ENCODE results near the gene PRDM12.
A peak's percentile ranks its signal among the peaks of the same experiment; 100 is the strongest.

The PRDM12 gene

DNA sequence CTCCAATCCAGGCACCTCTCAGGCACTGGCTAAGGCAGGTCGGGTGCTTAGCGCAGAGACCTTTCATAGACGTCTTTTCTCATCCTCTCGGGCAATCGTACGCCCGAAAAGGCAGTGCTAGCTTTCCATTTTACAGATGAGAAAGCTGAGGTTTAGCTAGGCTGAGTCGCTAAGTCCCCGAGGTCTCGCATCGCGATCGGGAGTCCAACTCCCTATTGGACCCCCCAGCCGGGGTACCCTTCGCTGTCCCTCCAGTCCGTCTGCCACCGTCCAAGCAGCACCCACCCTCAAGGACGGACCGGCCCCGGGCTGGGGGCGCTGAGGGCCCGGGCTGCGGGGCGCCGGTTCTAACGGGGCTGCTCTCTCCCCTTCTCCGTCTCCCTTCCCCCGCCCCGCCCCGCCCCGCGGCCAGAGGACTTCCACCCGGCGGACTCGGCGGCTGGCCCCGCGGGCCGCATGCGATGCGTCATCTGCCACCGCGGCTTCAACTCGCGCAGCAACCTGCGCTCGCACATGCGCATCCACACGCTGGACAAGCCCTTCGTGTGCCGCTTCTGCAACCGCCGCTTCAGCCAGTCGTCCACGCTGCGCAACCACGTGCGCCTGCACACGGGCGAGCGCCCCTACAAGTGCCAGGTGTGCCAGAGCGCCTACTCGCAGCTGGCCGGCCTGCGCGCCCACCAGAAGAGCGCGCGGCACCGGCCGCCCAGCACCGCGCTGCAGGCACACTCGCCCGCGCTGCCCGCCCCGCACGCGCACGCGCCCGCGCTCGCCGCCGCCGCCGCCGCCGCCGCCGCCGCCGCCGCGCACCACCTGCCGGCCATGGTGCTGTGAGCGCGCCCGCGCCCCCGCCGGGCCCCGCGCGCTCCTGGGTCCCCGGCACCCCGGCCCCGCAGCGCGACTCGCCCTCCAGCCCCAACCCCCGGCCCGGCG lies 16.7 kb downstream of the PRDM12 start:
- Histone ChIP-seq H3K36me3 (ENCODE audit: insufficient read depth, low read length) (no peaks in the 10 kb centered on the region), H3K27me3 (ENCODE audit: insufficient read depth, low read length) (peaks cover 6% of the 10 kb centered on the region; the same call in 1 of the 2 replicates), H4K20me1 (ENCODE audit: insufficient read depth, low read length) (no peaks in the 10 kb centered on the region), H2AFZ (ENCODE audit: low read length) (no peak overlapping the region), H3K9me3 (ENCODE audit: low read length) (0 out of 2 replicates have a peak, but pooled peaks cover 2% of the 10 kb centered on the region), H3K9ac (ENCODE audit: low read length) (peak overlapping the region; percentile 70), H3K27ac (ENCODE audit: low read depth, low read length, poor library complexity, severe bottlenecking) (no peak overlapping the region), H3K4me2 (ENCODE audit: low read length) (peak overlapping the region; percentile 97), H3K4me3 (ENCODE audit: low read depth, low read length, poor library complexity, severe bottlenecking) (peak overlapping the region; percentile 76), H3F3A (ENCODE audit: insufficient read depth, low read length) (no peaks in the 10 kb centered on the region), H3K79me2 (ENCODE audit: insufficient read depth, low read length) (no peaks in the 10 kb centered on the region), H3K4me1 (ENCODE audit: insufficient read depth, low read length, severe bottlenecking) (peaks cover 13% of the 10 kb centered on the region), H3K9me2 (ENCODE audit: low read depth, low read length) (no peaks in the 10 kb centered on the region)
- TF ChIP-seq, protein P1, sequence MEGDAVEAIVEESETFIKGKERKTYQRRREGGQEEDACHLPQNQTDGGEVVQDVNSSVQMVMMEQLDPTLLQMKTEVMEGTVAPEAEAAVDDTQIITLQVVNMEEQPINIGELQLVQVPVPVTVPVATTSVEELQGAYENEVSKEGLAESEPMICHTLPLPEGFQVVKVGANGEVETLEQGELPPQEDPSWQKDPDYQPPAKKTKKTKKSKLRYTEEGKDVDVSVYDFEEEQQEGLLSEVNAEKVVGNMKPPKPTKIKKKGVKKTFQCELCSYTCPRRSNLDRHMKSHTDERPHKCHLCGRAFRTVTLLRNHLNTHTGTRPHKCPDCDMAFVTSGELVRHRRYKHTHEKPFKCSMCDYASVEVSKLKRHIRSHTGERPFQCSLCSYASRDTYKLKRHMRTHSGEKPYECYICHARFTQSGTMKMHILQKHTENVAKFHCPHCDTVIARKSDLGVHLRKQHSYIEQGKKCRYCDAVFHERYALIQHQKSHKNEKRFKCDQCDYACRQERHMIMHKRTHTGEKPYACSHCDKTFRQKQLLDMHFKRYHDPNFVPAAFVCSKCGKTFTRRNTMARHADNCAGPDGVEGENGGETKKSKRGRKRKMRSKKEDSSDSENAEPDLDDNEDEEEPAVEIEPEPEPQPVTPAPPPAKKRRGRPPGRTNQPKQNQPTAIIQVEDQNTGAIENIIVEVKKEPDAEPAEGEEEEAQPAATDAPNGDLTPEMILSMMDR (IDR thresholded peaks at IDR 0.05; ENCODE audit: low read length) = no peak
- TF ChIP-seq EZH2 (IDR thresholded peaks at IDR 0.05; ENCODE audit: borderline replicate concordance, low read length) = no peak

- peaks cover 6% of the 10 kb centered on the region; the same call in 1 of the 2 replicates for H3K27me3 ChIP-seq (ENCODE audit: insufficient read depth, low read length)
- H3K4me3 ChIP-seq (ENCODE audit: low read depth, low read length, poor library complexity, severe bottlenecking) = peak overlapping the region; percentile 76
- peak overlapping the region; percentile 97 for H3K4me2 ChIP-seq (ENCODE audit: low read length)
- H3K4me1 ChIP-seq (ENCODE audit: insufficient read depth, low read length, severe bottlenecking) = peaks cover 13% of the 10 kb centered on the region
- H3K9me2 ChIP-seq (ENCODE audit: low read depth, low read length) = no peaks in the 10 kb centered on the region
- no peaks in the 10 kb centered on the region for H3K79me2 ChIP-seq (ENCODE audit: insufficient read depth, low read length)
- TF ChIP-seq, protein P1 (IDR thresholded peaks at IDR 0.05; ENCODE audit: low read length) = no peak
- no peak for TF ChIP-seq EZH2 (IDR thresholded peaks at IDR 0.05; ENCODE audit: borderline replicate concordance, low read length)
- no peaks in the 10 kb centered on the region for H3F3A ChIP-seq (ENCODE audit: insufficient read depth, low read length)
- no peaks in the 10 kb centered on the region for H3K36me3 ChIP-seq (ENCODE audit: insufficient read depth, low read length)
- no peaks in the 10 kb centered on the region for H4K20me1 ChIP-seq (ENCODE audit: insufficient read depth, low read length)
- 0 out of 2 replicates have a peak, but pooled peaks cover 2% of the 10 kb centered on the region for H3K9me3 ChIP-seq (ENCODE audit: low read length)
- no peak overlapping the region for H3K27ac ChIP-seq (ENCODE audit: low read depth, low read length, poor library complexity, severe bottlenecking)
- no peak overlapping the region; the same call in 1 of the 2 replicates for H2AFZ ChIP-seq (ENCODE audit: low read length)
- peak overlapping the region; percentile 70 for H3K9ac ChIP-seq (ENCODE audit: low read length)
Measured at GRCh38 chr9:130681769-130682420, 17.5 kb downstream of the PRDM12 start.

DNA sequence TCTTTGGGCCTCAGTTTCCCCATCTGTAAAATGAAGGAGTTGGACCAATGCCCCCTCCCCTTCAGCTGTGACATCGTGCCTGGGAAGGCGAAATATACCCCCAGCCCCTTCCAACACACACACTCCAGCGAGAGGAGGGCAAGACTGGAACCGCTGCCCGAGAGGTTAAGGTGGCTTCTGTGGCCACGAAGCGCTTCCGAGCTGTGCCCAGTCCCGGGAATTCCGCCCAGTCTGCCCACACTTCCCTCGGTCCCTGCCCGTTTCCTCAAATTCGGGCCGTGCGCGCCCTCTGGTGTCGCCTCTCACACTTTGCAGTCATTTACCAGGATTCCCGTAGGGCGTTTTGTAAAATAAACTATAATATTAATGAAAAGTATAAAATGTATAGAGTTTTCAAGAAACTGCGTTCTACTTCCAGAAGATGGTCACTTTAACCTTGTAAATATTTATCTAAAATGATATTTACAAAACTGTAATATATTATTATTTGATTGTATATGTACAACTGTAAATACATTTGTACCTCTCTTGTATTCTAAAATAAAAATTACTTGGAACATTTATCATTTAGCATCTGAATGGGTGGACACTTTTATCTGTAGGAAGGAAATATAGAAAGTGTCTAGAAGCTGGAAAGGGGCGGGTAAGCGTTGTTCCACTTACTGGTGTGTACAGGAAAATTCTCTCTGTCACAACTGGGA lies 18.2 kb downstream of the PRDM12 start:
- peak overlapping the region; percentile 70; the same call in 1 of the 2 replicates for H3K9ac ChIP-seq (ENCODE audit: low read length)
- H3K4me2 ChIP-seq (ENCODE audit: low read length) = peak overlapping the region; percentile 97
- H3K36me3 ChIP-seq (ENCODE audit: insufficient read depth, low read length) = no peaks in the 10 kb centered on the region
- no peaks in the 10 kb centered on the region for H3F3A ChIP-seq (ENCODE audit: insufficient read depth, low read length)
- TF ChIP-seq EZH2 (IDR thresholded peaks at IDR 0.05; ENCODE audit: borderline replicate concordance, low read length) = no peak
- TF ChIP-seq, protein P1 (IDR thresholded peaks at IDR 0.05; ENCODE audit: low read length) = peak; percentile 81
- H3K27ac ChIP-seq (ENCODE audit: low read depth, low read length, poor library complexity, severe bottlenecking) = no peak overlapping the region
- H3K27me3 ChIP-seq (ENCODE audit: insufficient read depth, low read length) = peaks cover 6% of the 10 kb centered on the region; the same call in 1 of the 2 replicates
- H4K20me1 ChIP-seq (ENCODE audit: insufficient read depth, low read length) = no peaks in the 10 kb centered on the region
- no peak overlapping the region for H2AFZ ChIP-seq (ENCODE audit: low read length)
- peaks cover 13% of the 10 kb centered on the region for H3K4me1 ChIP-seq (ENCODE audit: insufficient read depth, low read length, severe bottlenecking)
- no peaks in the 10 kb centered on the region for H3K79me2 ChIP-seq (ENCODE audit: insufficient read depth, low read length)
- 0 out of 2 replicates have a peak, but pooled peaks cover 2% of the 10 kb centered on the region for H3K9me3 ChIP-seq (ENCODE audit: low read length)
- peak overlapping the region; percentile 76 for H3K4me3 ChIP-seq (ENCODE audit: low read depth, low read length, poor library complexity, severe bottlenecking)
- no peaks in the 10 kb centered on the region for H3K9me2 ChIP-seq (ENCODE audit: low read depth, low read length)

Data from OCI-LY1 (cell line).